ENCODE measurements around the gene NUAK1.

Gene NUAK1

DNA sequence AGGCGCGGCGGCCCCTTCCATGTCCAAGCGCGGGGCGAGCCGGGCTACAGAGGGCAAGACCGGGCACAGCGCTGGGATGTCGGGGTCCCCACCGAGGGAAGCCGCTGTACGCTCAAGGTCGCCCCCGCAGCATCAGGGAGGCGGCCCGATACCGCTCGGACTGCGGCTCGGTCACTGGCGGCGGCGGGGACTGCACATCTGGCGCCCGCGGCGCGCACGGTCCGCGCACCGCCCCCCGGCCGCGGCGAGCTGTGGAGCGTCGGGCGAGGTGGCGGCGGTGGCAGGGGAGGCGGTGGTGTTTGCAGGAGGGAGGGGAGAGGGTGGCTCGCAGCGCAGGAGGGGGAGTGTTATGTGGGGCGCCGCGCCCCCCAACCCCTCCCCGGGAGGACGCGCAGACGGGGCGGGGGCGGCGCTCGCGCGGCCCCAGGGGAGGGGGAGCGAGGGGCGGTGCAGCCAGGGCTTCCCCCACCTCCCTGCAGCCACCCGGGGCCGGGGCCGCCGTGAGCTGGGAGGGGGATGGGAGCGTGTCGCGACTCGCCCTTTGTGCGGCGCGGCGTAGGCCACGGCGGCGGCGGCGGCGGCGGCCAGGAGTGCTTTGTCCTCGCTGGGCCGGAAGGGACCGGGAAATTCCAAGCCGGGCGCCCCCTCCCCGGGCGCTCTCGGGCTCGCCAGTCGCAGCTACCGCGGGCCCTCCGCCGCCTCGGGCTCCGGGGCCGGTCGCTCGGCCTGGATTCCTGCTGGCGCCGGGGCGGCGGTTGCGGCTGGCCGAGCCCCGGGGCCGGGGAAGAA, at the start of gene NUAK1:
TSS of gene NUAK1 (minus strand) at position 322 of the 789 bp plus-strand sequence. CDS start at position 21, 301 bp downstream.
- DNase-seq, result no peak

- DNase-seq, result no peak
Measured at GRCh38 chr12:106188256-106188655, 49.5 kb upstream of the NUAK1 start.

DNA sequence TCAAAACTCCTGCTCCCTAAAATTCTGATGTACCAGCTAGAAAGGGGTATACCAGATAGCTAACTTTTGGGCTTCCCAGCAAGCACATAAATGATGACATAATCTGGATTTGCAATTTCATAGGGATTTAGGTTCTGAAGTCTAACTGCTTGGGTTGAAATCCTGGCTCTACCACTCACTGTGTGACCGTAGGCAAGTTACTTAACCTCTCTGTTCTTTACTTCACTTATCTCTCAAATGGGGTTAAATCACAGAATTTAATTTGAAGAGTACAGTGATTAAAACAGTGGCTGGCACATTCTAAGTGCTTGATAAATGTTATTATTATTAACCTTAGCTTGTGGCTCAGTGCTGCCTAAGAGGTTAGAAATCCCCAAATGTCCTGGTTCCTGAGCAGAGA, 49.1 kb upstream of the NUAK1 start:
- no peak for DNase-seq

DNA sequence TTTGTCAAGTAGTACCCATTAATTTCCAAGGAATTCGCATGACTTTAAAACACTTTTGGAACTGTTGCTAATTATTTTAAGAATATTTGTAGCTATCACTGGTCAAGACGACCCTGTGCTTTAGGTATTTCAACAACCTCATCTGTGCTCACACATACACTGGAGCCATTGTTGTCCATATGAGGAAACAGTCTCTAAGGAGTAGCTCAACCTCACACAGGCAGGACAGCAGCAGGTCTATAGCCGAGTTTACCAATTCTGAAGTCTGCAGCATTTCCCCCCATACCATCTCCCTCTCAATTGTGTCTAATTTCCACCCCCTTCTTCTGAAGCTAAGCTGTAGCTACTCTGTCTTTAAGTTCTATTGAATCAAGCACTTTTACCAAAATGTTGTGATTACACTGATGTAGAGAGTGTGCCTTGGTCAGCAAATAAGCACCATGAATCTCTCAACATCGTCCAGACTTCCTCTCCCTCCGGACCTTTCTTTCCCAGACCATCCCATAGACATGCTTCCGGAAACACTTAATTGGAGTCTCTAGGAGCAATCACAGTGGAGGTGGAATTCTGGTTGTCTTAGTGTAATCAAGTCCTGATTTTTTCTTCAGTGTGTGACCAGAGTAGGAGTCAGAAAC, 48.5 kb upstream of the NUAK1 start:
- DNase-seq, result no peak

GRCh38 chr12:106183735-106184134, 45.0 kb upstream of the NUAK1 start:
- DNase-seq, result no peak

DNA sequence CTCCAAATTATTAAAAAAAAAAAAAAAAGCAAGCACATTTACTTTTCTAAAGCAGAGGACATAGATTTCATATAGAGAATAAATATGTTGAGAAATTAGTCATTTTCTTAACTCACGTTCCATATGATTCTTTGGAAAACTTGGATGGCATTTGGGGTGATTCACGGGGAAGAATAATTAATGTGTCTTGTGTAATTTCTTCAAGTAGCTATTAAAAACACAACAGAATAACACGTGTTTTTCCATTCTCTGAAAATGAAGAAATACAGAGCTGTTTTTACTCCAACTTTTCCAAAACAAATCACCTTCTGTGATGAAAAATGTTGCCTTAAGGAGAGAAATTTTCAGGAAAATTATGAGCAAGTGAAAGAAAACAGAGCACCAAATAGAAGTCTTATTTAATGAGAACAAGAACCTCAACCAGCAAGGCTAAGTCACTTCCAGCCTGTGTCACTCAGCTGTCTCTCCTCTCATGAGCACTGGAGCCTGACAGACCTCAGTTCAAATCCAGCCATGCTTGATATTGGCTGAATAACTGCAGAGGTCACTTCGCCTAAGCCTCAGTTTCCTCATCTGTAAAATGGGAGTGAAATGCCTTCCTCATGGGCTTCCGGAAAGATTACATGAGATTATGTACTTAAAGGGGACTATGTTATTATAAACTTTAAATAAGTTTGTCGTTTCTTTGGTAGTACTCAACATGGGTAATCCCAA, 42.8 kb upstream of the NUAK1 start:
- no peak for DNase-seq

GRCh38 chr12:106179086-106179485, 40.3 kb upstream of the NUAK1 start:
- no peak for DNase-seq

DNA sequence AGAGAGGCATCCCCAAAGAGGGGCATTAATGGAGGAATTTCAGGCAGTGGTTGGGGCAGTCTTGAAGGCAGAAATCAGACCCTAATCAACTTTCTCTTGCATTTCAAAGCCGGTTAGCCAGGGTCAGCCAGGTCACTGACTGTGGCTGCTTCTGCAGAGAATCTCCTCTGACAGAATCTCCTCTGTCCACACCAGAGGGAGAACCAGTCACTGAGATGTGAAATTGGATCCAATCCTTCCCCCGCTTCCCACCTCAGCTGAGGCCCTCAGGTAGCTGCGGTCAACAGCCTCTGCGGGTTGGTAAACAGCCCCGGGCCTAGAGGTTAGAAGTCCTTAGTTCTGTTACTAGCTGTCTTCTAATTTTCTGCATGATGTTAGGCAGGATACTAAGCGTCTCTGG, 39.8 kb upstream of the NUAK1 start:
- no peak for DNase-seq

GRCh38 chr12:106176560-106176959, 37.8 kb upstream of the NUAK1 start:
- no peak for DNase-seq

GRCh38 chr12:106174876-106175275, 36.1 kb upstream of the NUAK1 start:
- DNase-seq, result no peak

DNA sequence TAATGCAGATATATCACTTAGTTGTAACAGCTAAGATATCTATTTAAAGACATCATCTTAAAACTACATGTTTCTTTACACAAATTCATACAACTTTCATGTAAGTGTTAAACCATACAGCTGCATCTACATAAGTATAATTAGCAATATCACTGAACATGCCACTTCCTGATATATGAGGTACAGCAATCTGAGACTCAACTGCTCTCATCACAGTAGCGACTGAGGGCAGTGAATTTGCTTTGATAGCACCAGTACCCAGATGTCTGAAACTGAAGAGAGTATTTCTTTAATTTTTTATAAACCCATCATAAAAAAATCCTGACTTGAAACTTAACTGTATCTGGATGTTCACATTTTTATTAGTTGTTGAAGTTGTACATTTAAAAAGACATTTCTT, 34.7 kb upstream of the NUAK1 start:
- DNase-seq, result no peak

- DNase-seq, result no peak
Measured at GRCh38 chr12:106171117-106171750, 32.5 kb upstream of the NUAK1 start.

DNA sequence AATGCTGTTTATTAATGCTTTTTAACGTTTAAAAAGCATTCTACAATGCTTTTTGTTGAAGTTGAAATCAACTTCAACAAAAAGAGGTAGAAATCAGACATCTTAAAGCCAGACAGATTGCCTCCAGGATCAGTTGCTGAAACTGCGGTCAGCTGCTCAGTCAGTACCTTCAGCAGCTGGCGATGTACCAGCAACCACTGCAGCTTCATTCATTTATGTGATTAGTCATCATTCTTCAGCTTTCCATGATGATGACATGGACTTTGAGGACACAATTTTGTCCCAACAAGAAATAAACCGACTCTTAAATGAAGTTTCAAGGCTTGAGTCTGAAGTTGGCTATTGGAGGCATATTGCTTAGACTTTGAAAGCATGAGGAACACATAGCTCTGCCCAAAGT, 31.5 kb upstream of the NUAK1 start:
- DNase-seq, result no peak

GRCh38 chr12:106163712-106164111, 25.0 kb upstream of the NUAK1 start:
- DNase-seq, result no peak

DNA sequence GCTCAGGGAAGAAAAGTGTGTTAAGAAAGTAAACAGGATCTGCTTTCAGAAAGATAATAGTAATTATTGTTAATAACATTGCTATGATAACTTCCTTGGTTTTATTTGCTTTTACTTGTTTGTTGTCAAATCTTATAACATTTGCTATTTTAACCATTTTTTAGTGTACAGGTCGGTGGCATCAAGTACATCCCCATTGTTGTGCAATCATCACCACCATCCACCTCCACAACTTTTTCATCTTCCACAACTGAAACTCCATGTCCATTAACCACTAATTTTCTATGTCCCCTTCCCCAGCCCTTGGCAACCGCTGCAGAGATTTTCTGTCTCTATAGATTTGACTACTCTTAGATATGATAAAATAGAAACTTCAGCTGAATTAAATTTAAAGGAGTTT, 22.7 kb upstream of the NUAK1 start:
- no peak for DNase-seq

DNA sequence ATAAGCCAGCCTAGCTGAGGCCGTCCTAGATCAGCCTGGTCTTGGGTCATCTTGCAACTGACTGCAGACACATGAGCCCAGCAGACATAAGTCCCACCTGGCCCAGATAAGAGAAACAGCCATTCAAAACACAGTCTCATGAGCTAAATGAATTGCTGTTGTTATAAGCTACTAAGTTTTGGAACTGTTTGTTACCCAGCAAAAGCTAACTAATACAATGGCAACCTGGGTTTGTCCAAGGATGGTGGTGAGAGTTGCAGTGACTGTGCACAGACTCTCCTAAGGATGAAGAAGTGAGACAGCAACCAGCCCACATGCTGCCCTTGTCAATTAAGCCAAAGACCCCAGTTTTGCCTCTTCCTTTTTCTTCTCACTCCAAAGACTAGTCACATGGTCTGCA, 22.2 kb upstream of the NUAK1 start:
- DNase-seq, result no peak

DNA sequence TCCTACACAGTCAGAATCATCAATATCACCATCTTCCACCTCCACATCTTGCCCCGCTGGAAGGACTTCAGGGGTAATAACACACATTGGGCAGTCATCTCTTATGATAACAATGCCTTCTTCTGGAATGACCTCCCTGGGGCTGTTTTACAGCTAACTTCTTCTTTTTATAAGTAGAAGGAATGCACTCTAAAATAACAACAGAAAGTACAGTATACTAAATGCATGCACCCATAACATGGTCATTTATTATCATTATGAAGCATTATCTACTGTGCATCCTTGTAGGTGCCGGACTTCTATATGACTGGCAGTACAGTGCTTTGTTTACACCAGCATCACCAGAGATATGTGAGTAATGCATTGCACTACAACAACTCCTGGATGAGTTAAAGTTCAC, 19.0 kb upstream of the NUAK1 start:
- no peak for DNase-seq

- DNase-seq, result no peak
Measured at GRCh38 chr12:106154751-106155273, 16.1 kb upstream of the NUAK1 start.

DNA sequence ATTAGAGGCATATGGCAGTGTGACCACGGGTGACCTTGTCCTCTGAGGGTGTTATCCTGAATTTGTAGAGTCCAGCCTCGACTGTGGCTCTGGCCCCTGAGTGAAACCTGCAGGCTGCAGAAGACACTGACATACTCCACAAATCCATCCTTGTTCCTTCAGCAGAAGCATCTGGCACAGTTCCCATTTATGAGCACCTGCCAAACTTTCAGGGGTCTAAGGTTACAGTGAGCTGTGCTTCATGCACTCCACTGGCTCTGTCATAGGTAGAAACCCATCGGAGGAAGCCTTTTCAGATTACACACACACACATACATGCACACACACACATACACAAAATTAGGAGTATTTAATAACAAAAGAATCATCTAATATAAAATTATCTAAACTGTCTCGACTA, 13.6 kb upstream of the NUAK1 start:
- DNase-seq, result no peak

GRCh38 chr12:106150555-106150954, 11.8 kb upstream of the NUAK1 start:
- no peak for DNase-seq

- DNase-seq, result no peak
Measured at GRCh38 chr12:106149096-106149784, 10.5 kb upstream of the NUAK1 start.

DNA sequence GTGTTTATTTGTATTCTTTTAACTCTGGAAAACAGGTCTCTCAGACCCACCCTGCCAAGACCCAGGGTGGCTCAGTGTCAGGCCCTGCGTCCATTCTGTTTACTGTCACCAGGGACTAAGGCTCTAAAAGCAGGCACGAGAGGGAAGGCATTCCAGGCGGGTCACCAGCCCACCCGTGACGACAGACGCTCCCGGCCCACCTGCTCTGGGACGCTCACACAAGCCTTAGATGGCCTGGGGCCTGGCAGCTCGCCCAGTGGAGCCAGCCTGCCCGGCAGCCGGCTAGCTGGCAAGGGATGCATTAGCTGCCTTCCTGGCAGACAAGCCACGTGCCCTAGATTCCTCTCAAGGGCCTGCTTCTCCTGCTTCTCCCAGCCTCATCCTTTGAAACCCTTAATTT, 9.2 kb upstream of the NUAK1 start:
- DNase-seq, result no peak

- DNase-seq, result no peak
Measured at GRCh38 chr12:106146987-106147386, 8.2 kb upstream of the NUAK1 start.
